Small intestine (tissue), 7 donors: ENCODE results near the gene UBXN11. TPM values are rescaled to one million over a fixed set of nuclear protein-coding genes. Genes with fewer than 3 reads are reported as not detected.

Experiments
- DNase-seq, 2 donors: peaks; one replicate each; pipeline versions ENCODE4 v3.0.0 to v3.0.0-alpha.2; 2013
- FAIRE-seq: peaks from 2 replicates; lab custom pipeline; 2012; peaks lifted over from hg19 to GRCh38; lab: Jason Lieb, UNC
- H3K27ac ChIP-seq, 3 donors: one replicate each; pipeline ENCODE4 v1.5.1; 2013; ENCODE audit warnings: low read length in 2 of 3, mild to moderate bottlenecking in 2 of 3, control low read depth in 1 of 3, inconsistent platforms in 1 of 3, low read depth in 1 of 3, moderate library complexity in 1 of 3
- H3K27me3 ChIP-seq, 3 donors: one replicate each; pipeline ENCODE4 v1.6.1; 2013; ENCODE audit warnings: low read length in 3 of 3, inconsistent platforms in 1 of 3; ENCODE audit not compliant: control insufficient read depth in 3 of 3, insufficient read depth in 3 of 3
- H3K36me3 ChIP-seq, 3 donors: one replicate each; pipeline ENCODE4 v1.6.1; 2013; ENCODE audit warnings: low read length in 3 of 3, inconsistent platforms in 1 of 3, low read depth in 1 of 3, mild to moderate bottlenecking in 1 of 3, moderate library complexity in 1 of 3; ENCODE audit not compliant: control insufficient read depth in 3 of 3, insufficient read depth in 2 of 3
- H3K4me1 ChIP-seq, 3 donors: one replicate each; pipeline ENCODE4 v1.6.1; 2013; ENCODE audit warnings: low read length in 2 of 3, inconsistent platforms in 1 of 3, low read depth in 1 of 3, mild to moderate bottlenecking in 1 of 3, moderate library complexity in 1 of 3; ENCODE audit not compliant: control insufficient read depth in 3 of 3, insufficient read depth in 2 of 3
- H3K4me3 ChIP-seq, 3 donors: one replicate each; pipeline ENCODE4 v1.5.1; 2013; ENCODE audit warnings: low read length in 3 of 3, control low read depth in 1 of 3, inconsistent platforms in 1 of 3, low read depth in 1 of 3, mild to moderate bottlenecking in 1 of 3, moderate library complexity in 1 of 3
- H3K9me3 ChIP-seq, 2 donors: one replicate each; pipeline ENCODE4 v1.6.1; 2013; ENCODE audit warnings: low read depth in 1 of 2, low read length in 1 of 2; ENCODE audit not compliant: control insufficient read depth in 2 of 2, insufficient read depth in 1 of 2
- WGBS, 3 donors: extraction: QIAGEN DNeasy Blood & Tissue Kit; methylation state at CpG; one replicate each; pipeline ENCODE4 v1.1.7; 2013; 5-methylcytosine and 5-hydroxymethylcytosine counted together
- polyA plus RNA-seq, 4 donors: library from polyadenylated mRNA; stranded (reverse) in 3 of 4; unstranded in 1 of 4; fragments of 200-250 nt in 3 of 4; fragments of 120-200 nt in 1 of 4; gene quantifications; one replicate each; pipeline versions ENCODE4 v1.2.1 to v1.2.3, GENCODE V29; 2013
- donor health status: healthy with polysubstance abuse.
- donor health status: control.
- donor health status: control.
- donor health status: Bipolar disorder and iron deficiency.
- donor health status: healthy.

UBXN11 gene
- polyA plus RNA-seq, 4 donors: 1.1 to 35.5 (median 11.4) TPM

DNA sequence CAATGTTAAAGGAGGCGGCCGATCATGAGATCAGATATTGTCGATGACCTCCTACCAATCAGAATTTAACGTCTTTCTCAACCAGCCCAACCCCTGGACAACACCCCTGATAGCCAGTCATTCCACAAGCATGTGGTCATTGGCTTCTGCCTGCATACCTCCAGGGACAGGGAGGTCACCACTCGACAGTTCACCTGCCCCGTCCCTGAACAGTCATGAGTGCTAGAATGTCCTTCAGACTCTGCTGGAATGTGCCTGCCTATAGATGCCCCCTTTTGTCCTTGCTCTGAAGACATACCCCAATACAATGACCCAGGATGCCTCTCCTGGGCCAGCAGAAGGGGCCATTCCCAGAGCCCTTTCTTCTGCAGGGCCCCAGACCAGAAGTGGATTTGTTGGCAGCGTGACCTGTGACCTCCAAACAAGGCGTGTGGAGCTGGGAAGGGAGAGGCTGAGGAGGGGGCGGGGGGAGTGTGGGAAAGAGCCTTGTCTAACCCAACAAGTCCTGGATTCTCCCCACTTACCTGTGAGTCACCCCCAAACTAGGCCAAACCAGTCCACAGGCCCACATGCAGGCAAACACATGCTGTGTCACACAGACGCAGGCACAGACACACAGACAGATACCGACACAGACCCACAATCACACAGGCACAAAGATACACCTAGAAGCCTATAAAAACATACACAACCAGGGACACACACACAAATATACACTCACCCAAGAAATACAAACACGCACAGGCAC, 45.3 kb upstream of the UBXN11 start:
- DNase-seq (peak; percentile 85), FAIRE-seq (no peak)
- H3K27me3 ChIP-seq: no peaks in the 10 kb centered on the region
- peak overlapping the region in 2 of 3 donors; percentile 3 to 49 for H3K4me3 ChIP-seq
- H3K4me1 ChIP-seq: peaks cover 7 to 66% (median 9%) of the 10 kb centered on the region in 3 donors
- peak overlapping the region; percentile 0 to 97 (median 92) for H3K27ac ChIP-seq
- H3K36me3 ChIP-seq: peaks cover 0 to 6% (median 1%) of the 10 kb centered on the region in 3 donors
- 56 to 79% (median 71%) methylated on average over 11 to 12 of the region's 12 CpGs for WGBS, 3 donors
- no peaks in the 10 kb centered on the region for H3K9me3 ChIP-seq

DNA sequence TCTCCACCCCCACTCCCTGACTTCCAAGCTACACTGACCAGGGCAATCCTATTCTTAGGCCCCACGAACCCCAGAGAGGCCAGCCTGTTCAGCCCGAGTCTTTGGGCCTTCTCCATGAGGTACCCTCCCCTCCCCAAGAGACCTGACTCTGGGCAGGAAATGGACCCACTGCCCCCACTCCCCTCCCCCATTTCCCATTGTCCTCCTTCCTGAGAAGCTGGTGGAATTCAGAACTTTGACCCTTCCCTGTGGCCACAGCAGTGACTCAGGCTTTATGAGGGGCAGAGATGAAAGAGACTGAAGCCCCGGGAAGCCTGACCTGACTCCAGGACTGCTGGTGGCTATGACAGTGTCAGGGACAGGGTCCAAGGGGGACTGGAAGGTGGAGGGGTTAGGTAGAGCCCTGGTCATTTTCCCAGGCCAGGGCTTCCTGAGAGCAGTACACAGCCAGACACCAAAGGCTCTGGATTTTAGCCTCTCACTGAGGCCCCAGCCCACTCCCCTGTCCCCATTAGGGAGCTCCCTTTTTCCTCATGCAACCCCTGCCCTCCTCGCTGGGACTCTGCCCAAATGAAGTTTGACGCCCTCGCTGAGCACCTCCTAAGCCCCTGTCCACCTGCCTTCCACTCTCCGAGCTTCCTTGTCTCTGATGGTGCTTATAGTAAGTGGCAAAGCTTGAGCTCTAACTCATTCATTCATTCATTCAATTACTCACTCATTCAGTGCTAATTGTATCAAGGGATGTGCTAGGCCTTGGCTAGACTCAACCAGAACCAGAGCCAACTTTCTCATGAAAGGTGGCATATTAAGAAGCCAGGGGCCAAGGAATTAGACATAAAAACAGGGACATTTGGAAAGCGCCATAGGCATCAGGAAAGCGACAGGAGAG, 44.5 kb upstream of the UBXN11 start:
- Histone ChIP-seq H3K4me1 (peaks cover 4 to 57% (median 7%) of the 10 kb centered on the region in 3 donors), H3K27me3 (no peaks in the 10 kb centered on the region), H3K9me3 (no peaks in the 10 kb centered on the region), H3K36me3 (peaks cover 0 to 12% (median 6%) of the 10 kb centered on the region in 3 donors), H3K4me3 (peak overlapping the region in 2 of 3 donors; percentile 3 to 37), H3K27ac (peak overlapping the region; percentile 29 to 97 (median 92))
- WGBS, 3 donors: 61 to 69% (median 66%) methylated on average over 9 of the region's 9 CpGs
- no peak for FAIRE-seq
- DNase-seq: peak; percentile 92

DNA sequence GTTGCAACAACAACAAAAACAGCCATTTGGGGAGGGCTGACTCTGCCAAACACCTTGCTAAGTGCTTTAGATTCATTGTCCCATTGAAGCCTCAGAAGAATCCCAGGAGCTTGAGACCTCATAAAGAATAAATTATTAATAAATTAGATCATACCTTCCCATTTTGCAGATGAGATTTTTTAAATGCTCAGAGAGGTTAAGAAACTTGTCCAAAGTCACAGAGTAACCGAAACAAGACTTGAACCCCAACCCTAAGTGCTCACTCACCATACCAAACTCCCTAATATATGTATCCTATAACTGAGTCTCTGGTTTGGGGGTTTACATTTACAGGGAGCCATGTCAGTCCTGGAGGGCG, 43.9 kb upstream of the UBXN11 start:
- FAIRE-seq: no peak
- H3K4me3 ChIP-seq: no peak overlapping the region

DNA sequence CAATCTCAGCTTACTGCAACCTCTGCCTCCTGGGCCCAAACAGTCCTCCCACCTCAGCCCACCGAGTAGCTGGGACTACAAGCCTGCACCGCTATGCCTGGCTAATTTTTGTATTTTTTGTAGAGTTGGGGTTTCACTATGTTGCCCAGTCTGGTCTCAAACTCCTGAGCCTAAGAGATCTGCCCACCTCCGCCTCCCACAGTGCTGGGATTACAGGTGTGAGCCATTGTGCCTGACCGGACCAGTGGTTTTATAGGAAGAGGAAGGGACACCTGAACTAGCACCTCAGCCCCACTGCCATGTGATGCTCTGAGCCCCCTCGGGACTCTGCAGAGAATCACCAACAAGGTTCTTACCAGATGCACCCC, 43.4 kb upstream of the UBXN11 start:
- H3K4me3 ChIP-seq: no peak overlapping the region
- H3K27ac ChIP-seq: peak overlapping the region in 1 of 3 donors; percentile 97

More for the DNA sequence above, 43.9 kb upstream of the UBXN11 start:
- WGBS, 3 donors: 76 to 86% (median 81%) methylated on average over 2 of the region's 2 CpGs
- H3K27ac ChIP-seq: peak overlapping the region in 2 of 3 donors; percentile 56 to 97
- no peaks in the 10 kb centered on the region for H3K27me3 ChIP-seq
- H3K9me3 ChIP-seq: no peaks in the 10 kb centered on the region
- no peak for DNase-seq
- peaks cover 3 to 51% (median 7%) of the 10 kb centered on the region in 3 donors for H3K4me1 ChIP-seq
- H3K36me3 ChIP-seq: peaks cover 0 to 18% (median 6%) of the 10 kb centered on the region in 3 donors

DNA sequence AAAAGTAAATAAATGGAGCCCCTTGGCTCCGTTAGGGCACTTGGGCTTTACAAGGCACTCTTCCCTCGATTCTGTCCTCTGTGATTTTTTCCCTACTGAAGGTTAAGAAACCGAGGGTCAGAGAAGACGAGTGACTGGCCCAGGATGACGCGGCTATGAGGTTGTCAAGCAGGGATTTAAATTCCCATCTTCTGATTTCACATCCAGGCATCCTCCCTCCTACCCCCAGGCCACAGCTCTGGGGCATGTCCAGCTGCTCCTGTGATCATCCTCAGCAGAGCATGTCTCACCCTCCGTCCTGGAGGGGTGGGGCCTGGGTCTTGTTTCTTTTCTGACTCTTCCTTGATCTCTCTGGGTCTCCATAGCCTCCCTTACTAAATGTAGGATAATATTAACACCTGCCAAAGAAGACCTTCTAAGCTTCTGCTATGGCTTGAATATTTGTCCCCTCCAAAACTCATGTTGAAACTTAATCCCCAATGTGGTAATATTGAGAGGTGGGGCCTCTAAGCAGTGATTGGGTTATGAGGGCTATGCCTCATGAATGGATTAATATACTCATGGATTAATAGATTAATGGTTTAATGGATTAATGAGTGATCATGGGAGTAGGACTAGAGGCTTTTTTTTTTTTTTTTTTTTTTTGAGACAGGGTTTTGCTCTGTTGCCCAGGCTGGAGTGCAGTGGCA, 42.9 kb upstream of the UBXN11 start:
- WGBS, 3 donors: 85 to 91% (median 88%) methylated on average over 7 of the region's 7 CpGs
- FAIRE-seq (no peak), DNase-seq (no peak)
- Histone ChIP-seq H3K27me3 (no peaks in the 10 kb centered on the region), H3K9me3 (no peaks in the 10 kb centered on the region), H3K4me1 (peaks cover 0 to 41% (median 7%) of the 10 kb centered on the region in 3 donors), H3K27ac (no peak overlapping the region), H3K4me3 (no peak overlapping the region), H3K36me3 (peaks cover 0 to 24% (median 6%) of the 10 kb centered on the region in 3 donors)

More for the DNA sequence above, 43.4 kb upstream of the UBXN11 start:
- H3K9me3 ChIP-seq: no peaks in the 10 kb centered on the region
- DNase-seq: no peak
- H3K4me1 ChIP-seq: peaks cover 3 to 47% (median 7%) of the 10 kb centered on the region in 3 donors
- FAIRE-seq: no peak
- WGBS, 3 donors: 87 to 92% (median 91%) methylated on average over 5 of the region's 5 CpGs
- no peaks in the 10 kb centered on the region for H3K27me3 ChIP-seq
- H3K36me3 ChIP-seq: peaks cover 0 to 23% (median 6%) of the 10 kb centered on the region in 3 donors

DNA sequence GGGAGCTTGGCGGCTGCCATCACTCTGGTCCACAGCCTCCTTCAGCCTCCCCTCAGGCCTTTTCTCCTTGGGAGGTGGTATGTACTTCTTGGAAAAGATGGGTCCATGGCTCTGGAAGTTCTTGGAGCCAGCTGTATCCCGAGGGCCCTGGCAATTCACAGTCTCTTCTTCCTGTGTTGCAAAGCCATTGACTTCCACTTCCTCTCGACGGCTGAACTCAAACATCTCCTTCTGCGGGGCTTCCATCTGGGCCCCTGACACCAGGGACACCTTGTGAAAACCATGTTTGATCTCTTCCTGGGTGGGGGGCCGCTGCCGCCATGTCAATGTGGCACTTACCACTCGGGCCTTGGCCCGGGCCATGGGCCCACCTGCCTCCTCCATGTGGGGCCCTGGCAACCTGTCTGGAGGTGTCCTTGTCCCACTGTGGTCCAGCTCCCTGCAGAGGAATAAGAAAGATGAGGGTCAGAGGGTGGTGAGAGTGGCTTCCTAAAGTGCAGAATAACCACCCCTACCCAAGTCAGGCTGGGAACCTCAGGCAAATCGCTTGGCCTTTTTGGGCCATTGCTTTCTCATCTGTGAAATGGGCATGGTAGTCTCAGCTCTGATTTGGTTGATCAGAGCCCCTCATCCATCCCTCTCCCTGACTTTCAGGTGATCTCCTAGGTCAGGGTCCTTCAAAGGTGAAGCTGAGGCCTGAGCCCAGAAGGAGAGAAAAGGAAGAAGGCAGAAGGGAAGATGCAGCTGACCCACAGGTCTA, 40.0 kb upstream of the UBXN11 start:
- WGBS, 3 donors: 67 to 82% (median 75%) methylated on average over 10 of the region's 10 CpGs
- Histone ChIP-seq H3K9me3 (no peaks in the 10 kb centered on the region), H3K27me3 (no peaks in the 10 kb centered on the region), H3K4me3 (no peak overlapping the region), H3K4me1 (peaks cover 0 to 14% (median 7%) of the 10 kb centered on the region in 3 donors), H3K27ac (no peak overlapping the region), H3K36me3 (peaks cover 0 to 31% (median 6%) of the 10 kb centered on the region in 3 donors)
- FAIRE-seq (no peak), DNase-seq (no peak)

DNA sequence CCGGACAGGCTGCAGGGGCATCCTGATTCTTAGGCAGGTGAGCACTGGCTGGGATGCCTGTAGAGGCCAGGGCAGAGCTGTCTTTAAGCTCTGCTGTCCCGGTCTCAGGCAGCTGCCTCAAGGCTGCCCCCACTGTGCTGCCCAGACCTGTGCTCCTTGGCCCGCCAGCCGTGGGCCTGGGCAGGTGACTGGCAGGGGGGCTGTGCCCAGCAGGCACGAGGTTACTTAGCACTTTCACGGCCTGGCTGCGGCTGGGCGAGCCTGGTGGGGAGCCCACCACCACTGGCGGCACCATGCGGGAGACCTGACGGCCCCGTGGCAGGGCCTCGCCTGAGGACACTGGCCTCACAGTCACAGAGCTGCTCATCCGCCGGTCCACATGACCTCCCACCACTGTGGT, 39.3 kb upstream of the UBXN11 start:
- FAIRE-seq (no peak), DNase-seq (no peak)
- no peaks in the 10 kb centered on the region for H3K9me3 ChIP-seq
- H3K4me1 ChIP-seq: peaks cover 0 to 7% (median 3%) of the 10 kb centered on the region in 3 donors
- peaks cover 0 to 31% (median 6%) of the 10 kb centered on the region in 3 donors for H3K36me3 ChIP-seq
- WGBS, 3 donors: 84 to 86% (median 85%) methylated on average over 13 to 15 of the region's 15 CpGs
- no peaks in the 10 kb centered on the region for H3K27me3 ChIP-seq
- no peak overlapping the region for H3K4me3 ChIP-seq
- H3K27ac ChIP-seq: no peak overlapping the region
